ENCODE results near the gene TAC4.
"Not testable (repeated sequence)": the region's sequence is repeated elsewhere in the genome, so short reads cannot be mapped to it uniquely, and the experiment has no call there.

TAC4 gene

GRCh38 chr17:49843774-49844350, 4.0 kb downstream of the TAC4 start:
- no peak for DNase-seq (ENCODE audit: low read depth in 2 of 2)

GRCh38 chr17:49842846-49843245, 5.0 kb downstream of the TAC4 start:
- DNase-seq (ENCODE audit: low read depth in 2 of 2) = no peak

DNA sequence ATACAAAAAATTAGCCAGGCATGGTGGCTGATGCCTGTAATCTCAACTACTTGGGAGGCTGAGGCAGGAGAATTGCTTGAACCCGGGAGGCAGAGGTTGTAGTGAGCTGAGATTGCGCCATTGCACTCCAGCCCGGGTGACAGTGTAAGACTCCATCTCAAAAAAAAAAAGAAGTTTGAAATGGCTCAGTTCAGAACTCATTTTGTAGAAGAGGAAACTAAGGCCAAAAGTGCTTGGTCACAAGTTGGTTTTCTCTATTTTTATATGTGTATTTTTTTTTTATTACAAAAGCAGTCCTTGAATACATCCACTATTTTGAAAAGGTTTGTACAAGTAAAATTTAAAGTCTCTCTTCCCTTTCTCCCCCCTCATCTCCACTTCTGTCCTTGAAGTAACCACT, 5.5 kb downstream of the TAC4 start:
- DNase-seq (ENCODE audit: low read depth in 2 of 2) = no peak

DNA sequence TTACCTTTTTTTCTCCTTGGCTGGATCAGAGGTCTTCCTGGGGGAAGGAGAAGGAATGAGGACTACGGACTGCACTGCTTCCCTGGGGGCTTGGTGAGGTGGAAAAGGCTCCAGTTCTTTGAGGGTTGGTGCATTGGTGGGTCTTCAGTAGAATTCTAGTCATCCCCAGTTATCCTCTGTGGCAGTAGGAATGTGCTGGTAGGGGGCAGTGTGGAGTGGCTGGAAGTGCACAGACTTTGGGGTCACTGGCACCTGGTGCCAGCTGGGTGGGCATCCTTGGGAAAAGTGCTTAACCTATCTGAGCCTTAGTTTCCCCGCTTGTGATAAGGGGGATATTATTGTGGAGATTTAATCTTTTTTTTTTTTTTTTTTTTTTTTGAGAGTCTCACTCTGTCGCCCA, 6.3 kb downstream of the TAC4 start:
- DNase-seq (ENCODE audit: low read depth in 2 of 2) = no peak

- no peak for DNase-seq (ENCODE audit: low read depth in 2 of 2)
These were observed 8.4 kb downstream of the TAC4 start for GRCh38 chr17:49839455-49839854.

- no peak for DNase-seq (ENCODE audit: low read depth in 2 of 2)
These were observed 11.5 kb downstream of the TAC4 start for GRCh38 chr17:49836111-49837030.

- no peak for DNase-seq (ENCODE audit: low read depth in 2 of 2)
These were observed 12.4 kb downstream of the TAC4 start for GRCh38 chr17:49835472-49835871.

- no peak for DNase-seq (ENCODE audit: low read depth in 2 of 2)
These were observed 13.6 kb downstream of the TAC4 start for GRCh38 chr17:49834118-49834743.

GRCh38 chr17:49832840-49833599, 14.8 kb downstream of the TAC4 start:
- no peak for DNase-seq (ENCODE audit: low read depth in 2 of 2)

GRCh38 chr17:49830605-49831004, 17.3 kb downstream of the TAC4 start:
- no peak for DNase-seq (ENCODE audit: low read depth in 2 of 2)

GRCh38 chr17:49829026-49829425, 18.8 kb downstream of the TAC4 start:
- no peak for DNase-seq (ENCODE audit: low read depth in 2 of 2)

GRCh38 chr17:49828325-49828724, 19.5 kb downstream of the TAC4 start:
- not testable (repeated sequence) for DNase-seq (ENCODE audit: low read depth in 2 of 2)

- no peak for DNase-seq (ENCODE audit: low read depth in 2 of 2)
These were observed 22.2 kb downstream of the TAC4 start for GRCh38 chr17:49825645-49826044.

DNA sequence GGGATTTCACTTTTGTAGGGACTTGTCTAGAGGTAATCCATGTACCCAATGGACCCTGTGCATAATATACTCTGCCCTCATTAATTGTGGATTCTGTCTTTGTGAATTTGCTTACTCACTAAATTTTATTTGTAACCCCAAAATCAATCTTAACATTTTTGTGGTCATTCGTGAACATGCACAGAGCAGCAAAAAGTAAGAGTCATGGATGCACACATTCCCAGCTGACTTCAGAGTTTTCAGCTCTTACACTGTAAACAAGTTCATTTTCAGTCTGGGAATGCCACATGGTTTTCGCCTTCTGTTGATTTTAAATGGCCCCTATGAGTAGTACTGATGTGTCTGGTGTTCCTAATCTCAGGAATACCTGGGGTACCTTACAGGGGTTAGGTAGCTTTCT, 24.3 kb downstream of the TAC4 start:
- no peak for DNase-seq (ENCODE audit: low read depth in 2 of 2)

DNA sequence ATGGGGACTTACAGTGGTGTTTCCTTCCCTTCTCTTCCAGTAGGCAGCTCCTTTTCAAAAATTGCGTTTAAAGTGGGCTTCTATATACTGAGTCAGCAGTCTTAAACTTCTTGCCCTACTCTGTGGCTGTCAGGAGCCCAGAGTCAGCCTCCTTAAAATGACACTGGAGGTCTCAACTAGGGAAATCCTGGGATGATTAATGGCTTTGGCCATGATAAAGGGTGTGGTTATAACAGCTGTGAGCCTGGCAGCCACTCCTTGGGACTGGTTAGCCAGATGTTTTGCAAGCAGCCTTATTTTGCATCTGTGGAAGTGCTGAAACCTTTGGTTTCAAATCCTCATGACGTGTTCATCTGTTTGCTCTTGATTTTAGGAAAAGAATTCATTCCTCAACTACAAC, 25.0 kb downstream of the TAC4 start:
- DNase-seq (ENCODE audit: low read depth in 2 of 2) = no peak

DNA sequence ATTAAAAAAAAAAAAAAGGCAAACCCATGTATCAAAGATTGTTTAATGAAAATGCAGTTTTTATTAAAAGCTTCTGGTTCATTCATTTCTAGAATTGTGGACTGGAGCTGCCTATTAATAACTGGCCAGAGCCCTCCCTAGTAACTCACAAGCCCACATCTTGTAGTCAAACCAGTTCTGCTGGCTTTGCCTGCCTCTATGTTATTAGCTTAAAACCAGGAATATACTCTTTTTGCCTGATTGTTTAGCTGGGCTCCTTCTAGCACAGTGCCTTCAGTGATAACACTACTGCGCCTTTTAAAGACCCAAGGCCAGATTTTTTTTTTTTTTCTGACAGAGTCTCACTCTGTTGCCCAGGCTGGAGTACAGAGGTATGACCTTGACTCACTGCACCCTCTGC, 26.0 kb downstream of the TAC4 start:
- DNase-seq (ENCODE audit: low read depth in 2 of 2) = no peak

DNA sequence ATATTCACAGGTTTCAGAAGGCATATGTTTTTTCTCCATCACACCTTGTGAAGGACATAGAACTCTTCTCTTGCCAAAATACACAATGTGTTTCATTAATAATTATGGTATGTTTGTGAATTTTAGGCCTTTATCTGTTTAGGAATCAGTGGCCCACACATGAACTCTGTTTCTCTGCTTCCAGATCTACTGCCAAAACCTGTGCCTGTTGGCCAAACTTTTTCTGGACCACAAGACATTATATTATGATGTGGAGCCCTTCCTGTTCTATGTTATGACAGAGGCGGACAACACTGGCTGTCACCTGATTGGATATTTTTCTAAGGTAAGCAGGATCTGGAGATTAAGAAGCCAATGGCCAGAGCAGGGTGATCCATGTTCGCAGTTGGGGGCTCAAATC, 26.4 kb downstream of the TAC4 start:
- DNase-seq (ENCODE audit: low read depth in 2 of 2) = no peak

GRCh38 chr17:49820773-49821172, 27.1 kb downstream of the TAC4 start:
- DNase-seq (ENCODE audit: low read depth in 2 of 2) = no peak

DNA sequence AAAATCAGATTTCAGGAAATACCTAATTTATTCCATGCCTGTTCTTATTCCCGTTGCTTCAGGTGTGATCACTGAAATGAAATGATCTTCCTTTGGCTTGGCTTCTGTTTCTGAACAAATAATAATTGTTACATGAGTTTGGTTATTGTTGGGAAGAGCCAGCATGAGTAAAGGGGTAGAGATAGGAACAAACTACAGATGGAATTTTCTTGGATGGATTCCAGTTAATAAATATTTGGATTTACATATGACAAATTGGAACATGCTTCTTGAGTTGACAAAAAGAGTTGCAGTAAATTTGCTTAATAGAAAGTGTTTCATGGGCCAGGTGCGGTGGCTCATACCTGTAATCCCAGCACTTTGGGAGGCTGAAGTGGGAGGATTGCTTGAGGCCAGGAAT, 28.2 kb downstream of the TAC4 start:
- DNase-seq (ENCODE audit: low read depth in 2 of 2) = no peak

DNA sequence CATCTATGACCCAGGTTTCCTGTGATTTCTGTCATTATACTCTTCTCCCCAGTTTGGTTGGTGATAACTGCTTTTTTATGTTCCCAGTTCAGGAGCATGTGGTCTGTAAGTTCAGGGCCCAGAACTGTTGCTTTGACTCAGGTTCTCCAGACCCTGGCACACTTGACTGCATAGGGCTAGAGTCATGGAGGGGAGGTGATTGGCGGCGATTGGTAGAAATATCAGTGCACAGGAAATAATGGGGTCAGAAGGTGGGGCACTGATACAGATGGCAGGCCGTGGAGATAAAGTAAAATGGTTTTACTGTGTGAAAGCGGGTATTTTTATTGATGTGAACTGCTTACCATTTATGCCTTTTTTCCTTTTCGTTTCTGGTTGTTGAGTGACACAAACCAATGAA, 28.7 kb downstream of the TAC4 start:
- DNase-seq (ENCODE audit: low read depth in 2 of 2) = no peak

GRCh38 chr17:49817993-49818392, 29.9 kb downstream of the TAC4 start:
- DNase-seq (ENCODE audit: low read depth in 2 of 2) = peak; percentile 4 to 14

DNA sequence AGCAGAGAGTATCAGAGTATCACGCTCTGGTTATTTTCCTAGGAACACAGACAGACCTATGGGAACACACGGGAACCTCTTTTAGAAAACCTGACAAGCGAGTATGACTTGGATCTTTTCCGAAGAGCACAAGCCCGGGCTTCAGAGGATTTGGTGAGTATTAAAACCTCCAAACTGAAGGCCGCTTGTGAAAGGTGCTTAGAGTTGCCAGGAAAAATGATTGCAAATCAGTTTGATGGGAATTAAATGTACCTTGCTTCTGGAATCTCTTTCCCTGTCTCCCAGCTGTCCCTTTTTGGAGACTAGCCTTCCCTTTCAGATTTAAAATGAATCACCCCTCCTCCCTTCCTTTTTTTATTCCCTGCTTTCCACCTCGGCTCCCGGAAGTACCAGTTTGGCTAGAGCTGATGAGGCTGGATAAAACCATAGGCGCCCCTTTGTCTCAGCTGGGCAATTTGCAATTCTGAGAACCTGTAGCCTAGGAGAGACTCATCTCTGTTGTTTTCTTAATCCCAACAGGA, 32.0 kb downstream of the TAC4 start:
- DNase-seq (ENCODE audit: low read depth in 2 of 2) = no peak

Data from stimulated activated CD8-positive, alpha-beta memory T cell treated with anti-CD3 and anti-CD28 coated beads, Interleukin-15, amount 100 ng/mL, for 4 hours (primary cell).